ENCODE results near the gene NALCN.

Gene NALCN

DNA sequence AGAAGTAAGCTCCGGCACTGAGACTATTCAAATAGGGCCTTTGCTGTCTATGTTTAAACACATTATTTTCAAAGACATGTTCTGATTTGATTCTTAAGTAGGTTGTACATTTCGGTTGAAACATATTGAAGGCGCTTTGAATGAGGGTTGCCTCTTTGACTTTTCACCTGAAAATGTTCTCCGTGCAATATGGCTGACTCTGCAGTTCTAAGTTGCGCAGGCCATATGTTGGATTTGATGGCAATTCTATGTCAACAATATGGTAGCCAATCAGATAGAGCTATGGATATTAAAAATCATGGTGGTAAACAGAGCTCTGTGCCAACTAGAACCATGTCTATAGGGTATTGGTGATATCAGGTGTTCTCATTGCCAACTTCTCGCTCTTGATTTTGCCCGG lies 307.3 kb downstream of the NALCN start:
- DNase-seq = no peak

GRCh38 chr13:101098873-101099272 lies 317.4 kb downstream of the NALCN start:
- DNase-seq = no peak

- no peak for DNase-seq
Measured at GRCh38 chr13:101092985-101093384, 323.3 kb downstream of the NALCN start.

- no peak for DNase-seq
Measured at GRCh38 chr13:101090287-101090686, 326.0 kb downstream of the NALCN start.

GRCh38 chr13:101085551-101085950 lies 330.8 kb downstream of the NALCN start:
- DNase-seq = no peak

- no peak for DNase-seq
Measured at GRCh38 chr13:101082441-101082840, 333.9 kb downstream of the NALCN start.

GRCh38 chr13:101080616-101081015 lies 335.7 kb downstream of the NALCN start:
- no peak for DNase-seq

DNA sequence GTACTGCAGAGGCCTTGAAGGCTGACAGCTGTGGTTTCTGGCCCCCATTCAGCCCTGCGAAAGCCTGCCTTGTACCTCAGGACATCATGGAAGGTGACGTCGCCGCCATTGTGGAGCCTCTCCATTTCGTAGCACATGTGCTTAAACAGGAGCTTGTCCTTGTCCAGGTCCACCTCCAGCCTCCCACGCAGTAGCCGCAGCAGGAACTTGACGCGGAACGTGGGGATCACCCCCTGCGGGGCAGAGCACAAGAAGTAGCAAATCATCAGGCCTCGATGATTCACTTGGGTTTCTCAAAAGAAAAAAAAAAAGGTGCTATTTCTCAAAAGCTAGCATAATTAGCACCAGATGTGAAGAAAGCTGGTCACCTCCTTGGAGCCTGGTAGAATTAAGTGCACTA lies 351.0 kb downstream of the NALCN start:
- DNase-seq = no peak

DNA sequence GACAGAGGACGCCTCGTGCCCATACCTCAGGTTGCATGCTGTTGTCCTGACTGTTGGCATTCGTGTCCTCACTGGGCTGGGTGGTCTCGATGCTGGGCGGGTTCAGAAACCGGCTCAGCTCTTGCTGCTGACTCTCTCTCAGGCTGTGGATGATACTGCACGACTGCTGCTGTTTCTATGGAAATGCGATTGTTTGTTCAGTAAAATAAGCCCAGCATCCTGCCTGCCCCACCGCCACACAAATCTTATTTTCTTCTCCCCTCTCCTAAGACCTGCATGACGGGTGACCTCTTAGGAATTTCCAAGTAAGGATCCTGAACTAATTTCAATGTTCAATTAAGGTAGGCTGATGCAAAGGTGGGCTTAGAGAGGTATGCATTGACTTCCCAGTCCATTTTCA lies 356.5 kb downstream of the NALCN start:
- DNase-seq = no peak

DNA sequence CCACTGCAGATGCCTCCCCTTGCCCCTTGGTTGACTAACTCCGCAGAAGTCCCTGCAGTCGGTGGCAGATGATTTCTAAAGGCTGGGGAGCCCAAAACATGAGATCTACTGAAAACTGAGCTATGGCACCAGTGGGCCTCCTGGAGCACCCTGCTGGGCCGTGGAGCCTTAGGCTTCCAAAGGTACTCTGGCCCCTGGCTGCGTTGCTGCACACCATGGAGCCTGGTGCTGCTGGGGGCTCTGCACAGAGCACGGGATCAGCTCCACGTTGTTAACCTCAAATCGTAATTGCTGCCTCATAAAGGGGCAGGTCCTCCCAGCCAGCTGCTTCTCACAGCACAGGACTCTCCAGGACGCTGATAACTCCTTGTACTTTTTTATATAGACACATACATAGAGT lies 357.5 kb downstream of the NALCN start:
- no peak for DNase-seq

DNA sequence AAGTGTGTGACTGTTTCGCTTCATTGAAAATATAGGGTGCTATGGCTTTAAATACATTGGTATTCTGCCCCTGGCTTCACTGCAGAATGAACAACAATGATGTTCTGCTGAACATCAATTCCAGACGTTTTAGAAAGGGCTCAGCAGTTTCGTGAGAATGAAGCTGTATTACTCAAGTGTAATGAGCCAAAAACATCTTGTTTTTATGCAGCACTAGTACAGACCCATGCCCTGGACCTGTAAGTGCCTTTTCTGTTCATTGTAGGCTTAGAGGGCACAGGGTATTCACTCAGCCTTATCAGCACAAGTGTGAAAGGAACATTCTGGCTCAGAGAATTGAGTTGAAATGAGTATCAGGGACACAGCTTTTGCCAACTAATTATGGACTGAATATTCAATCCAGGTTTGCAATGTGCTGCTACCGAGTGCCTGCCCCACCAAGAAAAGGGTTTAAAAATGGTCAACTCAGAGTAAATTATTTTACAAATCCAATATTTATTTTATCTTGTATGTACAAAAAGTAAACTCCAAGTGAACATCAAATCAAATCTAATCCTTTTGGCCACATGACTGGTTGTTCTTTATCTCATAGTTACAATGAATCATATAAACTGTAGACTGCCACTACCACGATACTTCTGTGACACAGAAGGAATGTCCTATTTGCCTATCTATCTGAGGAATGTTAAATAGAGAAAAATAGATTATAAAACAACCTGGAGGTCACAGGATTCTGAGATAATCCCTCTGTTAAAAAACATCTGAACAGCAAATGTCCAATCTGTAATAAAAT lies 362.8 kb downstream of the NALCN start:
- DNase-seq = no peak

DNA sequence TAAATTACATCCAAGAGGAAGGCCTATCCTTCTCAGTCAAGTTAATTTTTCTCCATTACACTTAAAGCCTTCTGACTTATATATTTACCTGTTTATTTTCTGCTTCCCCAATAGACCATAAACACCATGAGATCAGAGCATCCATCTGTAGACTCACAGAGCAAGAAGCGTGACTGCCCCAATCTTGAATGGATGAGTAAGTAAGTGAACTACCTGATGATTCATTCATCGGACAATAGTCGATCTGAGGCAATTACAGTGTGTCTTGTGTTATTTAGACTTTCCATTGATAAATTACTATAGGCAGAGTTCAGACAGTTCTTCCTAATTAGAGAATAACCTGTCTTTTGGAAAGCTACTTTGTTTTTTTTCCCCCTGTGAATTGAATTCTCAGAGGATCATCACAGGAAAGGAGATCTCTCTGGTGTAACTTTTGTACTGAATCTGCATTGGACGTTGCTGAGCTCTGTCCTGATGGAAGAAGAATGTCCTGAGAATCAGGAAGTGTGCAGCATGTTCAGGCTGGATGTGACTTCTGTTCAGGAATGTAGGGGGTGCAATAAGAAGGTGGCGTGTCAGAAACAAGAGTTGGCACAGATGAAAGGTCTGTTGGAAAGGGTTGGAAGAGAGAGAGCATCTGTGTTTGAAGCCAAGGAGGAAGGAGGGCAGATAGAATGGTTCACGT lies 367.0 kb downstream of the NALCN start:
- DNase-seq = no peak

GRCh38 chr13:101036546-101036945 lies 379.8 kb downstream of the NALCN start:
- DNase-seq = no peak

DNA sequence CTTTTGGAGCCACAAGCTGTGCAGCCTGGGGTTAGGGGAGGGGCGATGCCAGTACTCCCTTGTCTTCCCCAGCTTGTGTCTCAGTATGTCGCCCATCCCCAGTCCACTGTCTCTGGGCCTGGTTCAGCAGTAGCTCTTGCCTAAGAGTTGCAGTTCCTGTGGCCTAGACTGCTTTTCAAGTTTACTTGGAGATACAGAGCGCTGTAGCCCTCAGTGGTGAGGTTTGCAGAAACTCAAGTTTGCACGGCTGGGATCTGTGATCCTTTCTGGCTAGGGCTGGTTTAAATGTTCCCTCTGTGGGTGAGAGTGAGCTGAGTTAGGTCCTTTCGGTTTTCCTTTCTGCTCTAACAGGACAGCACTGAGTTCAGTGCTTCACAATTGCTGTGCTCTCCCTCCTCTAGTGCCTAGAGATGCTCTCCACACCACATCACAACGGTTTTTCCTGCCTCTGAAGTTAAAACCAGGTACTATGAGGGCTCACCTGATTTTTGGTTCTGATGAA lies 381.1 kb downstream of the NALCN start:
- DNase-seq = no peak

- no peak for DNase-seq
Measured at GRCh38 chr13:101026736-101027398, 389.4 kb downstream of the NALCN start.

DNA sequence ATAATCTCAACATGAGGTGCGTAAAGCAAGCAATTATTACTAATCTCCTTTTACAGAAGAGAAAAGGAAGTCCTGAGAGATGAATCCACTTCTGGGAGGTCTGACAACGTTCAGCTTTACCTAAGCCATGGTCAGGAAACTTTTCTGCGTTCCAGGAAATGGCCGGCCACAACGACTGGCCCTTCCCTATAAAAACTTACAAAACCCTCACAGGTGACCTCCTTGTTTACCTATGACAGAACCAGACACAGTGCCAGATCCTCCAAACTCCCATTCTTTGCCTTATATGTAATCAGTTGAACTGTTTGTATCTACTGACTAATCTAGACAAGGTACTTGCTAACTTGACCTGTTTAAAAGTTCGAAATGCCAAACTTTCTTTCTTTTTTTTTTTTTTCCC lies 390.0 kb downstream of the NALCN start:
- no peak for DNase-seq

- DNase-seq = no peak
Measured at GRCh38 chr13:101025925-101026324, 390.4 kb downstream of the NALCN start.

GRCh38 chr13:101025519-101025918 lies 390.8 kb downstream of the NALCN start:
- DNase-seq = no peak

DNA sequence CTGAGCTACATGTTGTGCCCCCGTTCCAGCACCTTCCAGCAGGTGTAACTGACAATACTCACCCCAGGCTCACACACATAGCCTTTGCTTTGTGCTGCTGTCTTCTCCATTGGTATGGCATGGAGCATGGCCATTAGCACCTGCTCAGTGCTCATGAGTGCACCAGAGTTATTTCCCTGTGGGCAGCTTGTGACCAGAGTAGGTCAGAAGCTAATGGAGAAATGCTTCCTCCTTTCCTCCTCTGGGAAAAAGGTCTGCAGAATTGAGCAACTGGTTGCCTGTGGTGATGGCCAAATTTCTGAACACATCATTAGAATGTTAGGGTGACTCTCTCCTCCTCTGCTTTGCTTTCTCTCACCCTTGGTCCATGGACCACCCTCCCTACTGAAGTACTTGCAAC lies 397.2 kb downstream of the NALCN start:
- DNase-seq = no peak

GRCh38 chr13:101018720-101019119 lies 397.6 kb downstream of the NALCN start:
- no peak for DNase-seq

DNA sequence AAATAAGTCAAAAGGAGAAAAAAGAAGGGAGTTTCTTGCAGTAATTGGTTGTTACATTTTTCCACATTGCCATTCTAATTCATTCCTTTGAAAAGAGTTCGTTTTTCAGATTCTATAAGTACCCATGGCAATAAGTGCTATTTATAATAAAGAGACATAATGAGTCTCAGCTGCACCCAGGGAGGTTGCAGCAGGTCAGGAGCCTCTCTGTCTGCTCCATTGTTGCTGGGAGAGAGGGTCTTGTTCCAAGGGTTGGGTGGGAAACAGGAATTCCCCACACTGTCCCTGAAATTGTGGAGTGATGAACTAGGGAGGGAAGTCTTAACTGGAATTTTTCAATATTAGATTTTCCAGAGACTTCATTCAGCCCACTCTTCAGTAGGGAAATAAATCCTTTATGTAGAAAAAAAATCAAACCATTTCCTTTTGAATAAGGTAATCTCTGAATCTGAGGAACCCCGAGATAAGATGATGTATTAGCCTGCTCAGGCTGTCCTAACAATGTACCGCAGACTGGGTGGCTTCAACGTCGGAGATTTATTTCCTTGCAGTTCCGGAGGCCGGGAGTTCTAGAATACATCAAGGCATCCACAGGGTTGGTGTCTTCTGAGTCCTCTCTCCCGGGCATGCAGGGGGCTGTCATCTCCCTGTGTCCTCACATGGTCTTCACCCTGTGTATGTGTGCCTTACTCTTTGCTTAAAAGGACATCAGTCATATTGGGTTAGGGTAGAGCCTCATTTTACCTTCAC lies 399.0 kb downstream of the NALCN start:
- no peak for DNase-seq

DNA sequence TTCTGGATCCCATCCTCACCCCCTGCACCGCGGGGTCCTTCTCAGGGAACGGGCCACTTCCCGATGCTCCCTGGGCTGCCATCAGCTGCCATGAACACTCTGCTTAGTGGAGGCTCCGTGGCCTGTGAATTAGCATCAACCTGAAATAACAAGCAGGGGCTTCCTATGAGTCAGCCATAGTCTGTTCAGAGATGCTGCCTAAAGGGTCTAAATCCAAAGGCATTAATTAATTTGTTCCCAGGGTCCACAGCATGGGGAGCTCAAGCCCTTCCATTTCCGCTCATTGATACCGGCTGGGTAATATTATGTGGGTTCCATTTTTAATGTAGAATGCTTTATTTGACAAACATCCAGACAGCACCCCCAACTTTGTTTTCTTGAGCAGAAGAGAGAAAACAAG lies 399.8 kb downstream of the NALCN start:
- DNase-seq = no peak

GRCh38 chr13:101013245-101013644 lies 403.1 kb downstream of the NALCN start:
- no peak for DNase-seq
